Measurements from ENCODE around the gene LCAT. TPM values are rescaled to one million over a fixed set of nuclear protein-coding genes. Genes with fewer than 3 reads are reported as not detected.

Gene LCAT, protein sequence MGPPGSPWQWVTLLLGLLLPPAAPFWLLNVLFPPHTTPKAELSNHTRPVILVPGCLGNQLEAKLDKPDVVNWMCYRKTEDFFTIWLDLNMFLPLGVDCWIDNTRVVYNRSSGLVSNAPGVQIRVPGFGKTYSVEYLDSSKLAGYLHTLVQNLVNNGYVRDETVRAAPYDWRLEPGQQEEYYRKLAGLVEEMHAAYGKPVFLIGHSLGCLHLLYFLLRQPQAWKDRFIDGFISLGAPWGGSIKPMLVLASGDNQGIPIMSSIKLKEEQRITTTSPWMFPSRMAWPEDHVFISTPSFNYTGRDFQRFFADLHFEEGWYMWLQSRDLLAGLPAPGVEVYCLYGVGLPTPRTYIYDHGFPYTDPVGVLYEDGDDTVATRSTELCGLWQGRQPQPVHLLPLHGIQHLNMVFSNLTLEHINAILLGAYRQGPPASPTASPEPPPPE
- total RNA-seq = 10 to 100 TPM; 45.7 to 87.3 TPM
- polyA plus RNA-seq = 100 to 1,000 TPM; 140 to 201 TPM

DNA sequence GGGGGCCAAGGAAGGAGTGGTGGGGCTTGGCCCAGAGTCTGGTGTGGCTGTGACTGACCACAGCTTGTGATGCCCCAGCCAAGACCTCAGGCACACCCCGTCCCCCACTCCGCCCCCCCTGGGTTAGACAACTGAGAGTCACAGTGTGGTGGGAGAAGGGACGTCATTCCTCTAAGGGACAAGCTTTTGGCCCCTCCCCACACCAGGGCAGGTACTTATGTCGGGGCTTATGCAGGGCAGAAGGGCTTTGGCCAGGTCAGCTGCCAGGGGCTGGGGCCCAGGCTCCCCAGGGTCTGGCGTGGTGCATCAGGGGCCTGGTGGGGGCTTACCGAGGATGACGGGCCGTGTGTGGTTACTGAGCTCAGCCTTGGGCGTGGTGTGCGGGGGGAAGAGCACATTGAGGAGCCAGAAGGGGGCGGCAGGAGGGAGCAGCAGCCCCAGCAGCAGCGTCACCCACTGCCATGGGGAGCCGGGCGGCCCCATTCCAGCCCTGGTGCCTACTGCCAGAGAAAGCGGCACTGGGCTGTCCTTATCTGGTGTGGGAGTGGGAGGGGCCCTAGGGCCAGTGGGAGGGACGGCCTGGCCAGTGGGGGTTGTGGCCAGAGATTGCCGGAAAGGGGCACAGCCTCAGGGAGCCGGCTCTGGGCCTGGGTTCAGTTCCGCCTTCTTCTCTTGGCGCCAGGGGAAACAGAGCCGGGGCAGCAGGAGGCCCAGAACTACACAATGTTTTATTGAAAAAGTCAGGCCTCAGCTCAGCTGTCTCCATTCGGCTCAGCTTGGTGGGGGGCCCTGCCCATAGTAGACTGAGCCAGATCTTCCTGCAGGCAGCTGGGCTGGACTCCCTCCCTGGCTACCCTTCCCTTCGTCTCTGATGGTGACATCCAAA, at the start of gene LCAT:
LCAT (minus strand) TSS at position 502 of the 886 bp plus-strand sequence; CDS start at position 483, 19 bp downstream.
- Histone ChIP-seq H3K9me3 (ENCODE audit: control insufficient read depth in 4 of 4, low read length in 3 of 4) (no peaks in the 10 kb centered on the region), H3K9ac (ENCODE audit: low read depth in 1 of 2, low read length in 2 of 2) (no peak within 1 kb of the TSS), H3K27me3 (ENCODE audit: control insufficient read depth in 4 of 4, insufficient read depth in 4 of 4, low read length in 3 of 4) (no peaks in the 10 kb centered on the region), H3K4me1 (ENCODE audit: control insufficient read depth in 4 of 4, insufficient read depth in 4 of 4, low read length in 3 of 4) (peaks cover 9 to 55% (median 36%) of the 10 kb centered on the region in 4 donors), H3K36me3 (ENCODE audit: control insufficient read depth in 4 of 4, insufficient read depth in 3 of 4, low read depth in 1 of 4, low read length in 3 of 4) (peaks cover 12 to 39% (median 16%) of the 10 kb centered on the region in 4 donors), H3K4me3 (ENCODE audit: low read depth in 1 of 3, low read length in 3 of 3) (peak within 1 kb of the TSS; percentile 59 to 72 (median 62)), H3K27ac (ENCODE audit: low read depth in 1 of 2, low read length in 2 of 2) (peak within 1 kb of the TSS; percentile 71 to 85)
- TF ChIP-seq TAF1 (conservative IDR thresholded peaks at IDR 0.05) = no peak
- TF ChIP-seq, protein P1, sequence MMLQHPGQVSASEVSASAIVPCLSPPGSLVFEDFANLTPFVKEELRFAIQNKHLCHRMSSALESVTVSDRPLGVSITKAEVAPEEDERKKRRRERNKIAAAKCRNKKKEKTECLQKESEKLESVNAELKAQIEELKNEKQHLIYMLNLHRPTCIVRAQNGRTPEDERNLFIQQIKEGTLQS (IDR thresholded peaks at IDR 0.05) = no peak
- TF ChIP-seq HNF4A (conservative IDR thresholded peaks at IDR 0.05) = peak; percentile 15 to 52
- peak; percentile 15 for TF ChIP-seq FOXA1 (IDR thresholded peaks at IDR 0.05)
- TF ChIP-seq, protein P2, sequence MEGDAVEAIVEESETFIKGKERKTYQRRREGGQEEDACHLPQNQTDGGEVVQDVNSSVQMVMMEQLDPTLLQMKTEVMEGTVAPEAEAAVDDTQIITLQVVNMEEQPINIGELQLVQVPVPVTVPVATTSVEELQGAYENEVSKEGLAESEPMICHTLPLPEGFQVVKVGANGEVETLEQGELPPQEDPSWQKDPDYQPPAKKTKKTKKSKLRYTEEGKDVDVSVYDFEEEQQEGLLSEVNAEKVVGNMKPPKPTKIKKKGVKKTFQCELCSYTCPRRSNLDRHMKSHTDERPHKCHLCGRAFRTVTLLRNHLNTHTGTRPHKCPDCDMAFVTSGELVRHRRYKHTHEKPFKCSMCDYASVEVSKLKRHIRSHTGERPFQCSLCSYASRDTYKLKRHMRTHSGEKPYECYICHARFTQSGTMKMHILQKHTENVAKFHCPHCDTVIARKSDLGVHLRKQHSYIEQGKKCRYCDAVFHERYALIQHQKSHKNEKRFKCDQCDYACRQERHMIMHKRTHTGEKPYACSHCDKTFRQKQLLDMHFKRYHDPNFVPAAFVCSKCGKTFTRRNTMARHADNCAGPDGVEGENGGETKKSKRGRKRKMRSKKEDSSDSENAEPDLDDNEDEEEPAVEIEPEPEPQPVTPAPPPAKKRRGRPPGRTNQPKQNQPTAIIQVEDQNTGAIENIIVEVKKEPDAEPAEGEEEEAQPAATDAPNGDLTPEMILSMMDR (IDR thresholded peaks at IDR 0.05; ENCODE audit: low read depth, low read length, missing input control) = no peak
- TF ChIP-seq YY1 (IDR thresholded peaks at IDR 0.05) = peak; percentile 60
- TF ChIP-seq, protein P3, sequence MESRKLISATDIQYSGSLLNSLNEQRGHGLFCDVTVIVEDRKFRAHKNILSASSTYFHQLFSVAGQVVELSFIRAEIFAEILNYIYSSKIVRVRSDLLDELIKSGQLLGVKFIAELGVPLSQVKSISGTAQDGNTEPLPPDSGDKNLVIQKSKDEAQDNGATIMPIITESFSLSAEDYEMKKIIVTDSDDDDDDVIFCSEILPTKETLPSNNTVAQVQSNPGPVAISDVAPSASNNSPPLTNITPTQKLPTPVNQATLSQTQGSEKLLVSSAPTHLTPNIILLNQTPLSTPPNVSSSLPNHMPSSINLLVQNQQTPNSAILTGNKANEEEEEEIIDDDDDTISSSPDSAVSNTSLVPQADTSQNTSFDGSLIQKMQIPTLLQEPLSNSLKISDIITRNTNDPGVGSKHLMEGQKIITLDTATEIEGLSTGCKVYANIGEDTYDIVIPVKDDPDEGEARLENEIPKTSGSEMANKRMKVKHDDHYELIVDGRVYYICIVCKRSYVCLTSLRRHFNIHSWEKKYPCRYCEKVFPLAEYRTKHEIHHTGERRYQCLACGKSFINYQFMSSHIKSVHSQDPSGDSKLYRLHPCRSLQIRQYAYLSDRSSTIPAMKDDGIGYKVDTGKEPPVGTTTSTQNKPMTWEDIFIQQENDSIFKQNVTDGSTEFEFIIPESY (IDR thresholded peaks at IDR 0.05) = no peak
- TF ChIP-seq RXRA (IDR thresholded peaks at IDR 0.05) = peak; percentile 58 to 72
- TF ChIP-seq EGR1 (IDR thresholded peaks at IDR 0.05; ENCODE audit: low read depth in 2 of 2) = peak in 1 of 2 donors; percentile 49
- TF ChIP-seq FOXA2 (IDR thresholded peaks at IDR 0.05) = no peak
- peak; percentile 66 for TF ChIP-seq SP1 (IDR thresholded peaks at IDR 0.05)
- TF ChIP-seq, protein P4, sequence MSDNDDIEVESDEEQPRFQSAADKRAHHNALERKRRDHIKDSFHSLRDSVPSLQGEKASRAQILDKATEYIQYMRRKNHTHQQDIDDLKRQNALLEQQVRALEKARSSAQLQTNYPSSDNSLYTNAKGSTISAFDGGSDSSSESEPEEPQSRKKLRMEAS (IDR thresholded peaks at IDR 0.05) = no peak
- peak; percentile 5 for TF ChIP-seq HNF4G (IDR thresholded peaks at IDR 0.05)
- no peak for TF ChIP-seq NR2F2 (IDR thresholded peaks at IDR 0.05)
- TF ChIP-seq JUND (IDR thresholded peaks at IDR 0.05) = no peak
- TF ChIP-seq RAD21 (IDR thresholded peaks at IDR 0.05) = peak in 1 of 2 donors; percentile 33
- TF ChIP-seq, protein P5, sequence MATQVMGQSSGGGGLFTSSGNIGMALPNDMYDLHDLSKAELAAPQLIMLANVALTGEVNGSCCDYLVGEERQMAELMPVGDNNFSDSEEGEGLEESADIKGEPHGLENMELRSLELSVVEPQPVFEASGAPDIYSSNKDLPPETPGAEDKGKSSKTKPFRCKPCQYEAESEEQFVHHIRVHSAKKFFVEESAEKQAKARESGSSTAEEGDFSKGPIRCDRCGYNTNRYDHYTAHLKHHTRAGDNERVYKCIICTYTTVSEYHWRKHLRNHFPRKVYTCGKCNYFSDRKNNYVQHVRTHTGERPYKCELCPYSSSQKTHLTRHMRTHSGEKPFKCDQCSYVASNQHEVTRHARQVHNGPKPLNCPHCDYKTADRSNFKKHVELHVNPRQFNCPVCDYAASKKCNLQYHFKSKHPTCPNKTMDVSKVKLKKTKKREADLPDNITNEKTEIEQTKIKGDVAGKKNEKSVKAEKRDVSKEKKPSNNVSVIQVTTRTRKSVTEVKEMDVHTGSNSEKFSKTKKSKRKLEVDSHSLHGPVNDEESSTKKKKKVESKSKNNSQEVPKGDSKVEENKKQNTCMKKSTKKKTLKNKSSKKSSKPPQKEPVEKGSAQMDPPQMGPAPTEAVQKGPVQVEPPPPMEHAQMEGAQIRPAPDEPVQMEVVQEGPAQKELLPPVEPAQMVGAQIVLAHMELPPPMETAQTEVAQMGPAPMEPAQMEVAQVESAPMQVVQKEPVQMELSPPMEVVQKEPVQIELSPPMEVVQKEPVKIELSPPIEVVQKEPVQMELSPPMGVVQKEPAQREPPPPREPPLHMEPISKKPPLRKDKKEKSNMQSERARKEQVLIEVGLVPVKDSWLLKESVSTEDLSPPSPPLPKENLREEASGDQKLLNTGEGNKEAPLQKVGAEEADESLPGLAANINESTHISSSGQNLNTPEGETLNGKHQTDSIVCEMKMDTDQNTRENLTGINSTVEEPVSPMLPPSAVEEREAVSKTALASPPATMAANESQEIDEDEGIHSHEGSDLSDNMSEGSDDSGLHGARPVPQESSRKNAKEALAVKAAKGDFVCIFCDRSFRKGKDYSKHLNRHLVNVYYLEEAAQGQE (IDR thresholded peaks at IDR 0.05) = peak; percentile 85
- peak in 1 of 2 donors; percentile 57 for TF ChIP-seq GABPA (IDR thresholded peaks at IDR 0.05 in 1 of 2, conservative IDR thresholded peaks at IDR 0.05 in 1 of 2)
- peak; percentile 54 for DNase-seq (ENCODE audit: low spot score)
- WGBS = 24% methylated on average over 23 of the region's 23 CpGs

Measured in liver (tissue), 9 donors.